Astrocyte (in vitro differentiated cells and primary cell): ENCODE measurements around the gene NWD2. TPM values are rescaled to one million over a fixed set of nuclear protein-coding genes. Genes with fewer than 3 reads are reported as not detected.

Source experiments
- DNase-seq: peaks from one replicate; pipeline ENCODE4 v3.0.0-alpha.2; 2010; ENCODE audit warnings: low read depth
- FAIRE-seq: peaks from 2 replicates; lab custom pipeline; 2011; peaks lifted over from hg19 to GRCh38; lab: Jason Lieb, UNC
- H2AFZ ChIP-seq: 2 replicates; pipeline ENCODE4 v1.6.0; 2012; ENCODE audit warnings: low read depth, low read length, inconsistent platforms
- H3K27ac ChIP-seq: 2 replicates; pipeline ENCODE4 v1.5.1; 2011; ENCODE audit warnings: low read depth, low read length, inconsistent platforms
- H3K27me3 ChIP-seq: 2 replicates; pipeline ENCODE4 v1.6.0; 2011; ENCODE audit warnings: low read length, inconsistent platforms; ENCODE audit not compliant: insufficient read depth
- H3K36me3 ChIP-seq: 2 replicates; pipeline ENCODE4 v1.5.1; 2011; ENCODE audit warnings: low read length, inconsistent platforms; ENCODE audit not compliant: insufficient read depth
- H3K4me1 ChIP-seq: 2 replicates; pipeline ENCODE4 v1.5.1; 2011; ENCODE audit warnings: low read length, inconsistent platforms; ENCODE audit not compliant: insufficient read depth
- H3K4me2 ChIP-seq: 2 replicates; pipeline ENCODE4 v1.6.0; 2012; ENCODE audit warnings: low read length, inconsistent platforms
- H3K4me3 ChIP-seq: 2 replicates; pipeline ENCODE4 v1.5.1; 2011; ENCODE audit warnings: low read depth, mild to moderate bottlenecking, low read length, inconsistent platforms; ENCODE audit not compliant: insufficient read depth
- H3K79me2 ChIP-seq: 2 replicates; pipeline ENCODE4 v1.6.0; 2012; ENCODE audit warnings: mild to moderate bottlenecking, low read length, inconsistent platforms; ENCODE audit not compliant: insufficient read depth
- H3K9ac ChIP-seq: 2 replicates; pipeline ENCODE4 v1.6.0; 2012; ENCODE audit warnings: mild to moderate bottlenecking, low read length, inconsistent platforms
- H3K9me3 ChIP-seq: 2 replicates; pipeline ENCODE4 v1.5.1; 2012; ENCODE audit warnings: low read depth, mild to moderate bottlenecking, low read length, inconsistent platforms; ENCODE audit not compliant: insufficient read depth
- H4K20me1 ChIP-seq: 2 replicates; pipeline ENCODE4 v1.6.0; 2012; ENCODE audit warnings: low read length, inconsistent platforms; ENCODE audit not compliant: insufficient read depth
- H3K27ac Mint-ChIP-seq: one replicate; pipeline ENCODE4 v1.8.0; 2021; ENCODE audit warnings: mild to moderate bottlenecking, mixed read lengths; ENCODE audit not compliant: unreplicated experiment
- H3K27me3 Mint-ChIP-seq: one replicate; pipeline ENCODE4 v1.8.0; 2021; ENCODE audit warnings: low read depth, mixed read lengths; ENCODE audit not compliant: unreplicated experiment
- H3K36me3 Mint-ChIP-seq: one replicate; pipeline ENCODE4 v1.8.0; 2021; ENCODE audit warnings: low read depth, mixed read lengths; ENCODE audit not compliant: unreplicated experiment
- H3K4me1 Mint-ChIP-seq: one replicate; pipeline ENCODE4 v1.8.0; 2021; ENCODE audit warnings: low read depth, mixed read lengths; ENCODE audit not compliant: unreplicated experiment
- H3K4me3 Mint-ChIP-seq: one replicate; pipeline ENCODE4 v1.8.0; 2021; ENCODE audit warnings: mild to moderate bottlenecking, moderate library complexity, mixed read lengths; ENCODE audit not compliant: unreplicated experiment
- H3K9me3 Mint-ChIP-seq: one replicate; pipeline ENCODE4 v1.8.0; 2021; ENCODE audit warnings: mild to moderate bottlenecking, mixed read lengths; ENCODE audit not compliant: unreplicated experiment
- CTCF ChIP-seq: IDR thresholded peaks from 2 replicates; pipeline ENCODE4 v1.5.1; 2011; ENCODE audit warnings: low read depth, mild to moderate bottlenecking, inconsistent platforms, low read length, moderate library complexity; ENCODE audit not compliant: insufficient read depth
- EZH2 ChIP-seq: IDR thresholded peaks from 2 replicates; pipeline ENCODE4 v1.6.1; 2012; ENCODE audit warnings: mild to moderate bottlenecking, low read length, inconsistent platforms; ENCODE audit not compliant: insufficient read depth
- total RNA-seq: library from RNA; stranded (reverse); gene quantifications from 2 replicates; pipeline ENCODE4 v1.2.1, GENCODE V29; 2021

Gene NWD2
- total RNA-seq, 1 donor from 2014 or later: not detected

- H3K4me2 ChIP-seq: no peak overlapping the region
- no peaks in the 10 kb centered on the region for H3K79me2 ChIP-seq
- H3K9ac ChIP-seq: no peak overlapping the region
- DNase-seq: no peak
- Mint-ChIP-seq H3K36me3 (no peaks in the 10 kb centered on the region), H3K27me3 (no peaks in the 10 kb centered on the region), H3K9me3 (no peaks in the 10 kb centered on the region), H3K4me1 (no peaks in the 10 kb centered on the region), H3K4me3 (no peak overlapping the region), H3K27ac (no peak overlapping the region)
- no peaks in the 10 kb centered on the region for H4K20me1 ChIP-seq
- no peak for FAIRE-seq
- H3K9me3 ChIP-seq: no peaks in the 10 kb centered on the region
- no peaks in the 10 kb centered on the region for H3K4me1 ChIP-seq
- no peaks in the 10 kb centered on the region for H3K36me3 ChIP-seq
- no peak overlapping the region for H3K27ac ChIP-seq
- no peak overlapping the region for H2AFZ ChIP-seq
- TF ChIP-seq EZH2 (no peak), CTCF (no peak)
- H3K27me3 ChIP-seq: no peaks in the 10 kb centered on the region
- H3K4me3 ChIP-seq: no peak overlapping the region
Measured at GRCh38 chr4:37473807-37474206, 229.3 kb downstream of the NWD2 start.

- Histone ChIP-seq H2AFZ (no peak overlapping the region), H4K20me1 (no peaks in the 10 kb centered on the region), H3K4me1 (no peaks in the 10 kb centered on the region), H3K27ac (no peak overlapping the region), H3K4me3 (no peak overlapping the region), H3K4me2 (no peak overlapping the region), H3K79me2 (no peaks in the 10 kb centered on the region), H3K36me3 (no peaks in the 10 kb centered on the region), H3K9ac (no peak overlapping the region), H3K27me3 (no peaks in the 10 kb centered on the region), H3K9me3 (no peaks in the 10 kb centered on the region)
- Mint-ChIP-seq H3K9me3 (no peaks in the 10 kb centered on the region), H3K4me1 (no peaks in the 10 kb centered on the region), H3K27ac (no peak overlapping the region), H3K27me3 (no peaks in the 10 kb centered on the region), H3K4me3 (no peak overlapping the region), H3K36me3 (no peaks in the 10 kb centered on the region)
- no peak for DNase-seq
- no peak for FAIRE-seq
- no peak for TF ChIP-seq EZH2
- no peak for TF ChIP-seq CTCF
Measured at GRCh38 chr4:37475087-37475486, 230.5 kb downstream of the NWD2 start.

- Mint-ChIP-seq H3K27me3 (no peaks in the 10 kb centered on the region), H3K9me3 (no peaks in the 10 kb centered on the region), H3K4me1 (no peaks in the 10 kb centered on the region), H3K27ac (no peak overlapping the region), H3K4me3 (no peak overlapping the region), H3K36me3 (no peaks in the 10 kb centered on the region)
- no peaks in the 10 kb centered on the region for H4K20me1 ChIP-seq
- no peaks in the 10 kb centered on the region for H3K4me1 ChIP-seq
- no peak overlapping the region for H3K4me3 ChIP-seq
- TF ChIP-seq EZH2 (no peak), CTCF (no peak)
- H3K36me3 ChIP-seq: no peaks in the 10 kb centered on the region
- no peaks in the 10 kb centered on the region for H3K27me3 ChIP-seq
- FAIRE-seq (no peak), DNase-seq (no peak)
- H3K4me2 ChIP-seq: no peak overlapping the region
- H3K79me2 ChIP-seq: no peaks in the 10 kb centered on the region
- H3K9ac ChIP-seq: no peak overlapping the region
- H2AFZ ChIP-seq: no peak overlapping the region
- no peaks in the 10 kb centered on the region for H3K9me3 ChIP-seq
- no peak overlapping the region for H3K27ac ChIP-seq
Measured at GRCh38 chr4:37475776-37476175, 231.2 kb downstream of the NWD2 start.
